Ovary (tissue), 9 donors: Measurements from ENCODE around the gene SLC24A2. TPM values are rescaled to one million over a fixed set of nuclear protein-coding genes. Genes with fewer than 3 reads are reported as not detected.

Experiments used
- DNase-seq, 5 donors: peaks; one replicate each; pipeline ENCODE4 v3.0.0-alpha.2; 2019 to 2020
- H3K27ac ChIP-seq, 2 donors: fragments of 200-600 bp; one replicate each; pipeline versions ENCODE4 v1.5.1 to v1.8.0; 2019 to 2022
- H3K27me3 ChIP-seq: fragments of 200-600 bp; one replicate; pipeline ENCODE4 v1.8.0; 2022
- H3K36me3 ChIP-seq: fragments of 200-600 bp; sonication (generic); one replicate; pipeline ENCODE4 v1.5.1; 2019
- H3K4me1 ChIP-seq: one replicate; pipeline ENCODE4 v1.8.1; 2013; ENCODE audit warnings: mild to moderate bottlenecking, moderate library complexity; ENCODE audit not compliant: insufficient read depth
- H3K4me3 ChIP-seq: fragments of 200-600 bp; sonication (generic); one replicate; pipeline ENCODE4 v1.5.1; 2017
- H3K9me3 ChIP-seq, 2 donors: fragments of 200-600 bp in 1 of 2; sonication (generic) in 1 of 2; one replicate each; pipeline versions ENCODE4 v1.5.1 to v1.8.1; 2013 to 2019; ENCODE audit warnings: mild to moderate bottlenecking in 1 of 2, moderate library complexity in 1 of 2
- EP300 ChIP-seq: sonication (generic); formaldehyde crosslinking; IDR thresholded peaks from one replicate; pipeline ENCODE4 v1.6.1; 2017; ENCODE audit warnings: antibody characterized with exemption
- POLR2A ChIP-seq: fragments of 450-650 bp; IDR thresholded peaks from one replicate; pipeline ENCODE4 v1.6.1; 2017; ENCODE audit warnings: antibody characterized with exemption, mild to moderate bottlenecking, moderate library complexity
- WGBS, 3 donors: extraction: QIAGEN DNeasy Blood & Tissue Kit in 1 of 3; methylation state at CpG; one replicate each; pipeline versions ENCODE4 v1.1.5 to v1.1.7; 2013 to 2017; 5-methylcytosine and 5-hydroxymethylcytosine counted together
- intact Hi-C, 4 donors: fragments of 100-400 bp; cut with DNase I; formaldehyde crosslinking; loops; one replicate each; pipeline versions ENCODE4 v1.11.0 to v1.15.1; 2022 to 2023
- polyA plus RNA-seq, 2 donors: library from polyadenylated mRNA; stranded (reverse); fragments of 200-250 nt in 1 of 2; fragments of 350-450 nt in 1 of 2; fragmentation: Illumina TruSeq in 1 of 2; extraction: RNeasy Lipid Tissue Mini Kit (QIAGEN cat#74804) in 1 of 2; gene quantifications; one replicate each; pipeline ENCODE4 v1.2.3, GENCODE V29; 2013 to 2014
- total RNA-seq, 7 donors: library from RNA; depleted of rRNA in 2 of 7; stranded (reverse); fragments of >200 nt in 2 of 7; fragmentation: NEBNext Ultra II Directional in 3 of 7; extraction: Animal tissue kit (Norgen Biotek cat#: 25700) in 3 of 7; gene quantifications; one replicate each; pipeline versions ENCODE4 v1.1.0 to v1.2.4, GENCODE V29; 2016 to 2023
- TF ChIP-seq, protein P1 (sequence below), 3 donors: fragments of 450-650 bp in 2 of 3; fragments of 200-600 bp in 1 of 3; IDR thresholded peaks; one replicate each; pipeline versions ENCODE4 v1.5.1 to v1.8.0; 2016 to 2022; ENCODE audit warnings: antibody characterized with exemption in 3 of 3, mild to moderate bottlenecking in 1 of 3
- donor health status: DM: no; HTN: no; CAD: no; lungs with moderate emphysema.
- donor health status: DM: no; HTN: no; CAD: no.
- donor health status: Bipolar disorder and iron deficiency.
- donor health status: DM: yes; HTN: yes; CAD: no.
- donor health status: DM: no; HTN: no; CAD: no.
- donor health status: DM: yes; HTN: yes; CAD: no.

The SLC24A2 gene
- total and polyA plus RNA-seq, 9 donors: 0.01 to 0.69 (median 0.24) TPM; not detected in 2

DNA sequence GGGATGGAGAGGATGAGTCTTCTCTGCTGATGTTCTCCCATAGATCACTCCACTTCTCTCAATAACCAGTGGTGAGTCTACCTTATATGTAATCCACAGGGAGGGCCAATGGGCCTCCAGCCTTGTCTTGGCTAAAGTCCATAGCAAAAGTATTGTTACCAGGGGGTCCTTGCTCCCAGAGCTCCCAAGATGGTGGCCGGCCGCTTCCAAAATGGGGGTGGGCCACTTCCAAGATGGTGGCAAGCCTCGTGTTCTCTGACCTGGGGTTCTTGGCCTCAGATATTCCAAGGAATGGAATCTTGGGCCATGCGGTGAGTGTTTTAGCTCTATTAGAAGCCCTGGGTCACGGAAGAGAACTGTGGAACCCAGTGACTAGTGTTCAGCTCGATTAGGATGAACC is 12.0 kb upstream of the SLC24A2 start:
- no peaks in the 10 kb centered on the region for H3K9me3 ChIP-seq
- WGBS, 3 donors: 78 to 88% (median 83%) methylated on average over 6 of the region's 6 CpGs
- H3K4me1 ChIP-seq: no peaks in the 10 kb centered on the region
- intact Hi-C loops: no loop called here
- TF ChIP-seq EP300: no peak
- TF ChIP-seq, protein P1, sequence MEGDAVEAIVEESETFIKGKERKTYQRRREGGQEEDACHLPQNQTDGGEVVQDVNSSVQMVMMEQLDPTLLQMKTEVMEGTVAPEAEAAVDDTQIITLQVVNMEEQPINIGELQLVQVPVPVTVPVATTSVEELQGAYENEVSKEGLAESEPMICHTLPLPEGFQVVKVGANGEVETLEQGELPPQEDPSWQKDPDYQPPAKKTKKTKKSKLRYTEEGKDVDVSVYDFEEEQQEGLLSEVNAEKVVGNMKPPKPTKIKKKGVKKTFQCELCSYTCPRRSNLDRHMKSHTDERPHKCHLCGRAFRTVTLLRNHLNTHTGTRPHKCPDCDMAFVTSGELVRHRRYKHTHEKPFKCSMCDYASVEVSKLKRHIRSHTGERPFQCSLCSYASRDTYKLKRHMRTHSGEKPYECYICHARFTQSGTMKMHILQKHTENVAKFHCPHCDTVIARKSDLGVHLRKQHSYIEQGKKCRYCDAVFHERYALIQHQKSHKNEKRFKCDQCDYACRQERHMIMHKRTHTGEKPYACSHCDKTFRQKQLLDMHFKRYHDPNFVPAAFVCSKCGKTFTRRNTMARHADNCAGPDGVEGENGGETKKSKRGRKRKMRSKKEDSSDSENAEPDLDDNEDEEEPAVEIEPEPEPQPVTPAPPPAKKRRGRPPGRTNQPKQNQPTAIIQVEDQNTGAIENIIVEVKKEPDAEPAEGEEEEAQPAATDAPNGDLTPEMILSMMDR (IDR thresholded peaks at IDR 0.05): no peak
- no peak for TF ChIP-seq POLR2A
- no peak overlapping the region for H3K4me3 ChIP-seq
- no peak for DNase-seq
- H3K27ac ChIP-seq: no peak overlapping the region
- H3K36me3 ChIP-seq: no peaks in the 10 kb centered on the region
- no peaks in the 10 kb centered on the region for H3K27me3 ChIP-seq

DNA sequence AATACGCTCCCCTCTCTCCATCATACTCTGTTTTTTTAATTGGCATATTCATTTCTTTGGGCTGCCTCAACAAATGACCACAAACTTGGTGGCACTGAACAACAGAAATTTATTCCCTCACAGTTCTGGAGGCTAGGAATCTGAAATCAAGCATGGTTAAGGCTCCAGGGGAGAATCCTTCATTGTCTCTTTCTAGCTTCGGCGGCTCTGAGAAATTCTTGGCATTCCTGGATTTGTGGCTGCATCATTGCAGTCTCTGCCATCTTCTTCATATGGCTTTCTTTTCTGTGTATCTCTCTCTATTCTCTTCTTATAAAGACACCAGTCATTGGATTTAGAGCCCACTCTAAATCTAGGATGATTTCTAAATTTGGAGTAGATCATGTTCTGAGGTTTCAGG is 10.9 kb upstream of the SLC24A2 start:
- WGBS, 3 donors: 32 to 45% (median 34%) methylated on average over 3 of the region's 3 CpGs

DNA sequence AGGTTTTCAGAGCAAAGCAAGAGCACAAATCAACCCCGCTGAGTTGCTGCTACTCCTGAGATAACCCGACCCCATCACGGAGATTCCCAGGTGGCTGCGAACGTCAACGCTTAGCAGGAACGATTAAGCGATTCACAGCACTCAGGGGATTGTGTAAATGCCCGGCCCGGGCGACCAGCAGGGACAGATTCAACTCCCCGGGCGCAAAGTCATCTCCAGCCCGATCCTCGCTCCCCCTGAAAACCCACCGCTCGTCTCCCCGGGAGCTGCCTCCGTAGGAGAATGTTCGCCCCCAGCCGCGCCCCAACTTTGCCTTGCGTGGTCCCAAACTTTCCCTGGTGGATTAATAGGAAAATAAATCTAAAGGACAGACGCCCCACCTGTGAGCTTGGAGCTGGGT is 685 bp downstream of the SLC24A2 start:
- no peak for TF ChIP-seq EP300
- no peak for TF ChIP-seq POLR2A
- TF ChIP-seq, protein P1 (IDR thresholded peaks at IDR 0.05): no peak
- 1 to 3% (median 1%) methylated on average over 24 of the region's 24 CpGs for WGBS, 3 donors
- intact Hi-C loops: no loop called here
- Histone ChIP-seq H3K4me3 (no peak overlapping the region), H3K36me3 (no peaks in the 10 kb centered on the region), H3K27ac (no peak overlapping the region), H3K27me3 (no peaks in the 10 kb centered on the region), H3K9me3 (no peaks in the 10 kb centered on the region), H3K4me1 (no peaks in the 10 kb centered on the region)
- no peak for DNase-seq

More for the DNA sequence above, 10.9 kb upstream of the SLC24A2 start:
- TF ChIP-seq, protein P1 (IDR thresholded peaks at IDR 0.05): no peak
- TF ChIP-seq POLR2A: no peak
- no peak for TF ChIP-seq EP300
- Histone ChIP-seq H3K27me3 (no peaks in the 10 kb centered on the region), H3K27ac (no peak overlapping the region), H3K4me1 (no peaks in the 10 kb centered on the region), H3K9me3 (no peaks in the 10 kb centered on the region), H3K36me3 (no peaks in the 10 kb centered on the region), H3K4me3 (no peak overlapping the region)
- intact Hi-C loops: no loop called here
- no peak for DNase-seq

DNA sequence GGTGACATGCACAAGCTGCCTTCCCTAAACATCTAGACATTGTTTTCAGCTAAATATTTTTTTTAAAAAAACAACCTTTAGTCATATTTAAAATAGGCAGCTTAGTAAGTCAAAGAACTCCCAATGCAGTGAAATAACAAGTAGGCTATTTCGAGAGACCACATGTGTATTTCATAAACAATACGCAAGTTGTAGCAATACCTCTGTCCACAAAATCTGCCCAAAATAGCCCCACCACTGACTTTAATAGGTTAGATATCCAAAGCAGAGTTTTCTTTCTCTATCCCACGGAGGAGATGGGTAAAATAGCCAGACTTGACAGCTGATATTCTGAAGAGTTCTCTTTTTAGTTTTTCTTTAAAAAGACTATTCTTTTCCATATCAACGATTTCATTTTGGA is 1.2 kb downstream of the SLC24A2 start:
- DNase-seq: no peak
- Histone ChIP-seq H3K27ac (no peak overlapping the region), H3K9me3 (no peaks in the 10 kb centered on the region), H3K27me3 (no peaks in the 10 kb centered on the region), H3K4me3 (no peak overlapping the region), H3K36me3 (no peaks in the 10 kb centered on the region), H3K4me1 (no peaks in the 10 kb centered on the region)
- TF ChIP-seq POLR2A (no peak), EP300 (no peak)
- TF ChIP-seq, protein P1 (IDR thresholded peaks at IDR 0.05): no peak
- intact Hi-C loops: no loop called here
- WGBS, 3 donors: 10 to 20% (median 13%) methylated on average over 4 of the region's 4 CpGs
